Endothelial cell of umbilical vein (primary cell): ENCODE measurements around the gene CLCN6. TPM values are rescaled to one million over a fixed set of nuclear protein-coding genes. Genes with fewer than 3 reads are reported as not detected.

Experiments
- BruUV-seq: library from RNA; stranded (reverse); fragments of 400-500 nt; replicated peaks from 2 replicates; lab custom pipeline; 2021; lab: Mats Ljungman, UMichigan
- CTCF ChIA-PET: fragments of 300-600, 350-600 bp; sonication (Branson Sonifier 250); formaldehyde crosslinking; loops from one replicate; lab custom pipeline; 2021; ENCODE audit warnings: antibody characterized with exemption, inconsistent platforms; lab: Charles Lee
- POLR2A ChIA-PET: fragments of 300-600, 350-600 bp; sonication (Branson Sonifier 250); formaldehyde crosslinking; loops from one replicate; lab custom pipeline; 2021; ENCODE audit warnings: antibody characterized with exemption, inconsistent platforms; lab: Charles Lee
- DNase-seq: peaks from one replicate; pipeline ENCODE4 v3.0.0-alpha.2; 2011; ENCODE audit warnings: low read depth, low spot score
- FAIRE-seq: peaks from 2 replicates; lab custom pipeline; 2011; peaks lifted over from hg19 to GRCh38; lab: Jason Lieb, UNC
- H2AFZ ChIP-seq: 2 replicates; pipeline ENCODE4 v1.6.0; 2012; ENCODE audit warnings: low read depth, low read length, control low read depth, inconsistent platforms
- H3K27ac ChIP-seq: 2 replicates; pipeline ENCODE4 v1.5.1; 2011; ENCODE audit warnings: low read depth, mild to moderate bottlenecking, control low read depth, low read length, moderate library complexity; ENCODE audit not compliant: insufficient read depth
- H3K27me3 ChIP-seq, 2 experiments: 2 replicates each; pipeline versions ENCODE4 v1.6.0 to v1.6.1; 2011; ENCODE audit warnings: low read length in 2 of 2, mixed read lengths in 1 of 2; ENCODE audit not compliant: control insufficient read depth in 2 of 2, insufficient read depth in 2 of 2
- H3K36me3 ChIP-seq, 2 experiments: 2 replicates in 1 of 2; 3 replicates in 1 of 2; pipeline ENCODE4 v1.5.1; 2011; ENCODE audit warnings: low read length in 2 of 2, mild to moderate bottlenecking in 1 of 2, moderate library complexity in 1 of 2; ENCODE audit not compliant: control insufficient read depth in 2 of 2, insufficient read depth in 2 of 2; ENCODE audit errors: extremely low read depth in 1 of 2
- H3K4me1 ChIP-seq: 3 replicates; pipeline ENCODE4 v1.5.1; 2011; ENCODE audit warnings: mild to moderate bottlenecking, low read length; ENCODE audit not compliant: control insufficient read depth, insufficient read depth; ENCODE audit errors: extremely low read depth
- H3K4me2 ChIP-seq: 2 replicates; pipeline ENCODE4 v1.6.1; 2011; ENCODE audit warnings: low read length, control low read depth, mixed read lengths; ENCODE audit not compliant: insufficient read depth
- H3K4me3 ChIP-seq, 3 experiments: fragments of 200-600 bp in 1 of 3; sonication (generic), shearing (Covaris generic) in 1 of 3; replicated peaks in 1 of 3; 2 replicates each; pipeline ENCODE4 v1.5.1; 2011 to 2016; ENCODE audit warnings: control low read depth in 3 of 3, low read length in 3 of 3, mild to moderate bottlenecking in 2 of 3, inconsistent platforms in 1 of 3, low read depth in 1 of 3, moderate library complexity in 1 of 3; ENCODE audit not compliant: insufficient read depth in 1 of 3
- H3K79me2 ChIP-seq: 2 replicates; pipeline ENCODE4 v1.6.0; 2012; ENCODE audit warnings: low read length, inconsistent platforms; ENCODE audit not compliant: control insufficient read depth, insufficient read depth
- H3K9ac ChIP-seq: replicated peaks from 2 replicates; pipeline ENCODE3; 2011; ENCODE audit warnings: low read length, control low read depth; ENCODE audit not compliant: insufficient read depth; ENCODE audit errors: extremely low read depth
- H3K9me1 ChIP-seq: replicated peaks from 3 replicates; pipeline ENCODE4 v1.6.0; 2011; ENCODE audit warnings: mild to moderate bottlenecking, low read length; ENCODE audit not compliant: control insufficient read depth, insufficient read depth; ENCODE audit errors: extremely low read depth
- H3K9me3 ChIP-seq: replicated peaks from 2 replicates; pipeline ENCODE4 v1.5.1; 2012; ENCODE audit warnings: low read length, inconsistent platforms; ENCODE audit not compliant: control insufficient read depth, insufficient read depth
- H4K20me1 ChIP-seq: replicated peaks from 2 replicates; pipeline ENCODE3; 2011; ENCODE audit warnings: mild to moderate bottlenecking, low read length; ENCODE audit not compliant: control insufficient read depth, insufficient read depth; ENCODE audit errors: extremely low read depth
- FOS ChIP-seq: IDR thresholded peaks from 2 replicates; pipeline ENCODE4 v1.6.1; 2011; ENCODE audit warnings: mild to moderate bottlenecking, low read length, moderate library complexity, borderline replicate concordance; ENCODE audit not compliant: insufficient read depth
- MAX ChIP-seq: IDR thresholded peaks from 2 replicates; pipeline ENCODE4 v1.6.1; 2011; ENCODE audit not compliant: insufficient read depth, insufficient read length
- MYC ChIP-seq: IDR thresholded peaks from one replicate; pipeline ENCODE4 v1.6.1; 2011; ENCODE audit warnings: mild to moderate bottlenecking, low read depth, low read length
- POLR2A ChIP-seq: IDR thresholded peaks from 2 replicates; pipeline ENCODE4 v1.6.1; 2012; ENCODE audit warnings: low read depth, mild to moderate bottlenecking, control low read depth, low read length
- dilution Hi-C: fragments of 300-500 bp; cut with MboI; formaldehyde crosslinking; loops from one replicate; pipeline ENCODE4 v1.15.0; 2019; ENCODE audit warnings: low sequenced_read_pairs; ENCODE audit not compliant: extremely low pct_ligation_motif_present
- intact Hi-C: fragments of 100-400 bp; cut with micrococcal nuclease; formaldehyde crosslinking; loops from one replicate; pipeline ENCODE4 v1.10.0; 2022
- polyA plus RNA-seq, 4 experiments: library from polyadenylated mRNA; depleted of rRNA in 3 of 4; stranded (reverse) in 3 of 4; unstranded in 1 of 4; fragments of >200 nt; gene quantifications; 2 replicates each; pipeline versions ENCODE4 v1.2.1 to v1.2.3, GENCODE V29; 2011 to 2012; ENCODE audit warnings: missing spikeins in 1 of 4
- total RNA-seq: library from RNA; stranded (reverse); gene quantifications from 2 replicates; pipeline ENCODE4 v1.2.3, GENCODE V29; 2021

Gene CLCN6
- total and polyA plus RNA-seq, 2 donors (not counting 3 experiments of a cell fraction or from before 2014, with no cell fraction given): 20.4 to 41.2 TPM

GRCh38 chr1:11848373-11848700, 42.3 kb downstream of the CLCN6 start:
- H3K9ac ChIP-seq: no peak overlapping the region
- no peak overlapping the region for H3K4me2 ChIP-seq
- no peak overlapping the region for H3K27ac ChIP-seq
- no peak for DNase-seq
- no peaks in the 10 kb centered on the region for H3K9me3 ChIP-seq
- H2AFZ ChIP-seq: no peak overlapping the region
- no peaks in the 10 kb centered on the region for H3K27me3 ChIP-seq
- peaks cover 0 to 22% of the 10 kb centered on the region in 2 experiments for H3K36me3 ChIP-seq
- H4K20me1 ChIP-seq: no peaks in the 10 kb centered on the region
- dilution Hi-C loops (no loop called here), intact Hi-C loops (no loop called here)
- H3K79me2 ChIP-seq: no peaks in the 10 kb centered on the region
- no TSS peak for BruUV-seq
- ChIA-PET CTCF (interaction anchor here (1.1 to 1.5 kb wide), 3 partner anchors 10 to 11 kb away, joined by 4 to 5 read pairs (median 5); partner anchors contain the start of gene NPPB), POLR2A (no interaction called here)
- H3K4me3 ChIP-seq: no peak overlapping the region
- FAIRE-seq: no peak
- H3K9me1 ChIP-seq: no peaks in the 10 kb centered on the region
- no peaks in the 10 kb centered on the region for H3K4me1 ChIP-seq
- TF ChIP-seq FOS: no peak
- no peak for TF ChIP-seq POLR2A

- dilution Hi-C loops: no loop called here
- CTCF ChIA-PET: no interaction called here
Observed at GRCh38 chr1:11850156-11850555, 44.2 kb downstream of the CLCN6 start.

More at GRCh38 chr1:11850156-11850555, 44.2 kb downstream of the CLCN6 start:
- H3K9ac ChIP-seq: no peak overlapping the region
- no peaks in the 10 kb centered on the region for H3K27me3 ChIP-seq
- H3K4me3 ChIP-seq: no peak overlapping the region
- TF ChIP-seq MYC: no peak
- no peak for TF ChIP-seq FOS
- TF ChIP-seq MAX: no peak
- no peak overlapping the region for H2AFZ ChIP-seq
- H3K4me1 ChIP-seq: no peaks in the 10 kb centered on the region
- BruUV-seq: no TSS peak
- no peaks in the 10 kb centered on the region for H3K9me1 ChIP-seq
- POLR2A ChIA-PET: no interaction called here
- DNase-seq: no peak
- H3K27ac ChIP-seq: no peak overlapping the region
- H3K36me3 ChIP-seq: peaks cover 0 to 9% of the 10 kb centered on the region in 2 experiments
- H3K9me3 ChIP-seq: no peaks in the 10 kb centered on the region
- intact Hi-C loops: no loop called here
- no peak for FAIRE-seq
- H3K79me2 ChIP-seq: no peaks in the 10 kb centered on the region
- no peak overlapping the region for H3K4me2 ChIP-seq
- no peaks in the 10 kb centered on the region for H4K20me1 ChIP-seq
